K562 (cell line): Measurements from ENCODE around the gene H2BK1.

ENCODE experiments used
- ATF7 ChIP-seq: fragments of 450-650 bp; IDR thresholded peaks from 2 replicates; pipeline ENCODE4 v1.7.1; 2014; ENCODE audit warnings: mild to moderate bottlenecking, moderate library complexity
- CHCHD3 ChIP-seq: fragments of 250-450 bp; sonication (Bioruptor Pico); IDR thresholded peaks from 2 replicates; pipeline ENCODE4 v2.1.2; 2022; ENCODE audit warnings: mild to moderate bottlenecking
- CREB1 ChIP-seq, 2 experiments: sonication (generic) in 1 of 2; formaldehyde crosslinking in 1 of 2; IDR thresholded peaks; 2 replicates each; pipeline versions ENCODE4 v1.6.1 to v1.8.0; 2012 to 2022; ENCODE audit warnings: inconsistent platforms in 1 of 2, mild to moderate bottlenecking in 1 of 2, missing genetic modification reagents in 1 of 2, moderate library complexity in 1 of 2
- CTBP1 ChIP-seq: fragments of 450-650 bp; IDR thresholded peaks from 2 replicates; pipeline ENCODE4 v1.6.1; 2016; ENCODE audit warnings: borderline replicate concordance
- HLTF ChIP-seq: fragments of 450-650 bp; IDR thresholded peaks from 2 replicates; pipeline ENCODE4 v1.6.1; 2016
- JUND ChIP-seq, 2 experiments: IDR thresholded peaks; 2 replicates in 1 of 2; 3 replicates in 1 of 2; pipeline ENCODE4 v1.6.1; 2011; ENCODE audit warnings: borderline replicate concordance in 2 of 2, low read depth in 2 of 2, low read length in 2 of 2, improper control_type of control experiment in 1 of 2, missing biosample characterization in 1 of 2, missing genetic modification characterization in 1 of 2, missing genetic modification reagents in 1 of 2
- MAFK ChIP-seq: IDR thresholded peaks from 2 replicates; pipeline ENCODE4 v1.6.1; 2011; ENCODE audit warnings: low read length, improper control_type of control experiment
- SP1 ChIP-seq: sonication (generic); formaldehyde crosslinking; IDR thresholded peaks from 2 replicates; pipeline ENCODE4 v1.8.1; 2022; ENCODE audit warnings: mild to moderate bottlenecking, missing genetic modification reagents
- ZNF133 ChIP-seq: fragments of 250-450 bp; sonication (Bioruptor Pico); IDR thresholded peaks from 2 replicates; pipeline ENCODE4 v1.4.0; 2020; ENCODE audit warnings: mild to moderate bottlenecking
- ZNF184 ChIP-seq: sonication (generic); formaldehyde crosslinking; IDR thresholded peaks from 2 replicates; pipeline ENCODE4 v1.5.0; 2020; ENCODE audit warnings: missing genetic modification reagents
- TF ChIP-seq, protein P1 (sequence below), 3 experiments: IDR thresholded peaks in 2 of 3; conservative IDR thresholded peaks in 1 of 3; 2 replicates each; pipeline ENCODE4 v1.5.1; 2011 to 2012; ENCODE audit warnings: low read length in 3 of 3, mild to moderate bottlenecking in 3 of 3, control low read depth in 2 of 3, improper control_type of control experiment in 1 of 3, inconsistent platforms in 1 of 3, low read depth in 1 of 3, mixed read lengths in 1 of 3, moderate library complexity in 1 of 3; ENCODE audit not compliant: insufficient read depth in 2 of 3
- TF ChIP-seq, protein P2 (sequence below): sonication (generic); formaldehyde crosslinking; IDR thresholded peaks from 2 replicates; pipeline ENCODE4 v1.8.0; 2022; ENCODE audit warnings: missing genetic modification reagents, mild to moderate bottlenecking, borderline replicate concordance

DNA sequence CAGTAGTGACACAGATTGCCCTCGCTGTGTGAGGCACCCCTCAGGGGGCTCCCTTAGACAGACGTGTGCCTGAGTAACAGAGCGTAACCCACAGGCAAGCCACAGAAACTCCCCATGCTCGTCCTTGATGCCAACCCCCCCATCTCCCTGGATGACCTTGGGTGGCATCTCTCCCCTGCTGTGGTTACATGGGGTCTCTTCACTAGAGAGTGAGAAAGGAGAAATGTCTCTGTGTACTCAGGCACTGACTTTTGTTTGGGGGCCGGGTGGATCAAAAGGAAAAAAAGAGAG is 22.1 kb downstream of the H2BK1 start:
- TF ChIP-seq SP1 (CRISPR knock-in tag) (no peak), HLTF (no peak), ZNF133 (CRISPR knock-in tag) (no peak), CHCHD3 (CRISPR knock-in tag) (no peak), JUND (IDR thresholded peaks at IDR 0.05; ENCODE audit: borderline replicate concordance, low read depth, low read length) (no peak), JUND (tag; IDR thresholded peaks at IDR 0.05; ENCODE audit: borderline replicate concordance, low read depth, low read length) (no peak), CTBP1 (no peak), ATF7 (no peak), CREB1 (IDR thresholded peaks at IDR 0.05) (no peak), CREB1 (CRISPR knock-in tag; IDR thresholded peaks at IDR 0.05) (no peak), ZNF184 (no peak), MAFK (no peak)
- TF ChIP-seq, protein P1, sequence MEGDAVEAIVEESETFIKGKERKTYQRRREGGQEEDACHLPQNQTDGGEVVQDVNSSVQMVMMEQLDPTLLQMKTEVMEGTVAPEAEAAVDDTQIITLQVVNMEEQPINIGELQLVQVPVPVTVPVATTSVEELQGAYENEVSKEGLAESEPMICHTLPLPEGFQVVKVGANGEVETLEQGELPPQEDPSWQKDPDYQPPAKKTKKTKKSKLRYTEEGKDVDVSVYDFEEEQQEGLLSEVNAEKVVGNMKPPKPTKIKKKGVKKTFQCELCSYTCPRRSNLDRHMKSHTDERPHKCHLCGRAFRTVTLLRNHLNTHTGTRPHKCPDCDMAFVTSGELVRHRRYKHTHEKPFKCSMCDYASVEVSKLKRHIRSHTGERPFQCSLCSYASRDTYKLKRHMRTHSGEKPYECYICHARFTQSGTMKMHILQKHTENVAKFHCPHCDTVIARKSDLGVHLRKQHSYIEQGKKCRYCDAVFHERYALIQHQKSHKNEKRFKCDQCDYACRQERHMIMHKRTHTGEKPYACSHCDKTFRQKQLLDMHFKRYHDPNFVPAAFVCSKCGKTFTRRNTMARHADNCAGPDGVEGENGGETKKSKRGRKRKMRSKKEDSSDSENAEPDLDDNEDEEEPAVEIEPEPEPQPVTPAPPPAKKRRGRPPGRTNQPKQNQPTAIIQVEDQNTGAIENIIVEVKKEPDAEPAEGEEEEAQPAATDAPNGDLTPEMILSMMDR (IDR thresholded peaks at IDR 0.05 in 2 of 3, conservative IDR thresholded peaks at IDR 0.05 in 1 of 3; ENCODE audit: insufficient read depth in 2 of 3, low read depth in 1 of 3, low read length in 3 of 3), result no peak
- TF ChIP-seq, protein P2, sequence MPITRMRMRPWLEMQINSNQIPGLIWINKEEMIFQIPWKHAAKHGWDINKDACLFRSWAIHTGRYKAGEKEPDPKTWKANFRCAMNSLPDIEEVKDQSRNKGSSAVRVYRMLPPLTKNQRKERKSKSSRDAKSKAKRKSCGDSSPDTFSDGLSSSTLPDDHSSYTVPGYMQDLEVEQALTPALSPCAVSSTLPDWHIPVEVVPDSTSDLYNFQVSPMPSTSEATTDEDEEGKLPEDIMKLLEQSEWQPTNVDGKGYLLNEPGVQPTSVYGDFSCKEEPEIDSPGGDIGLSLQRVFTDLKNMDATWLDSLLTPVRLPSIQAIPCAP (CRISPR knock-in tag), result no peak
